Mesenchymal stem cell (in vitro differentiated cells and primary cell): ENCODE results near the gene BRINP1.

Experiments used
- DNase-seq: peaks from one replicate; pipeline ENCODE4 v3.0.0-alpha.2; 2013
- H2AFZ ChIP-seq: one replicate; pipeline ENCODE4 v1.6.1; 2013; ENCODE audit warnings: low read depth, mild to moderate bottlenecking, control low read depth, inconsistent platforms, low read length, moderate library complexity
- H2AK5ac ChIP-seq: 2 replicates; pipeline ENCODE4 v1.6.1; 2013; ENCODE audit warnings: low read length, moderate library complexity, mild to moderate bottlenecking, inconsistent platforms; ENCODE audit not compliant: severe bottlenecking
- H2BK120ac ChIP-seq: one replicate; pipeline ENCODE4 v1.6.1; 2013; ENCODE audit warnings: low read depth, mild to moderate bottlenecking, inconsistent platforms, low read length, moderate library complexity
- H2BK12ac ChIP-seq, 2 experiments: one replicate each; pipeline ENCODE4 v1.6.1; 2013; ENCODE audit warnings: inconsistent platforms in 2 of 2, low read length in 2 of 2, mild to moderate bottlenecking in 2 of 2, moderate library complexity in 2 of 2, control low read depth in 1 of 2
- H2BK15ac ChIP-seq: one replicate; pipeline ENCODE4 v1.6.1; 2013; ENCODE audit warnings: mild to moderate bottlenecking, low read depth, inconsistent platforms; ENCODE audit not compliant: poor library complexity, severe bottlenecking
- H2BK5ac ChIP-seq: 2 replicates; pipeline ENCODE4 v1.6.1; 2013; ENCODE audit warnings: low read depth, mild to moderate bottlenecking, low read length, control low read depth, inconsistent platforms; ENCODE audit not compliant: poor library complexity, severe bottlenecking
- H3K14ac ChIP-seq, 2 experiments: one replicate each; pipeline ENCODE4 v1.6.1; 2013; ENCODE audit warnings: inconsistent platforms in 2 of 2, low read length in 2 of 2, control low read depth in 1 of 2, mild to moderate bottlenecking in 1 of 2, moderate library complexity in 1 of 2
- H3K18ac ChIP-seq, 2 experiments: one replicate each; pipeline ENCODE4 v1.6.1; 2013; ENCODE audit warnings: inconsistent platforms in 2 of 2, low read length in 2 of 2, control low read depth in 1 of 2, low read depth in 1 of 2, mild to moderate bottlenecking in 1 of 2
- H3K23ac ChIP-seq, 2 experiments: one replicate each; pipeline ENCODE4 v1.6.1; 2013; ENCODE audit warnings: inconsistent platforms in 2 of 2, low read length in 2 of 2, mild to moderate bottlenecking in 2 of 2, moderate library complexity in 2 of 2, control low read depth in 1 of 2
- H3K27ac ChIP-seq: 2 replicates; pipeline ENCODE4 v1.5.1; 2013; ENCODE audit warnings: mild to moderate bottlenecking, moderate library complexity, low read length, control low read depth, inconsistent platforms; ENCODE audit not compliant: poor library complexity, severe bottlenecking
- H3K27me3 ChIP-seq, 2 experiments: 2 replicates each; pipeline versions ENCODE4 v1.6.1 to v1.7.0; 2013; ENCODE audit warnings: low read length in 2 of 2, mild to moderate bottlenecking in 2 of 2, moderate library complexity in 2 of 2, control low read depth in 1 of 2, inconsistent platforms in 1 of 2; ENCODE audit not compliant: control insufficient read depth in 1 of 2, insufficient read depth in 1 of 2
- H3K36me3 ChIP-seq, 2 experiments: 2 replicates each; pipeline versions ENCODE4 v1.6.1 to v1.7.0; 2013; ENCODE audit warnings: low read length in 2 of 2, control low read depth in 1 of 2, inconsistent platforms in 1 of 2, low read depth in 1 of 2, mild to moderate bottlenecking in 1 of 2; ENCODE audit not compliant: insufficient read depth in 2 of 2, control insufficient read depth in 1 of 2
- H3K4ac ChIP-seq, 2 experiments: one replicate each; pipeline ENCODE4 v1.6.1; 2013; ENCODE audit warnings: inconsistent platforms in 2 of 2, low read length in 2 of 2, mild to moderate bottlenecking in 2 of 2, moderate library complexity in 2 of 2, control low read depth in 1 of 2, low read depth in 1 of 2
- H3K4me1 ChIP-seq: 2 replicates; pipeline ENCODE4 v1.6.1; 2013; ENCODE audit warnings: low read depth, low read length, control low read depth; ENCODE audit not compliant: control insufficient read depth, insufficient read depth
- H3K4me2 ChIP-seq: 2 replicates; pipeline ENCODE4 v1.6.1; 2013; ENCODE audit warnings: low read length, mild to moderate bottlenecking, inconsistent platforms; ENCODE audit not compliant: poor library complexity, severe bottlenecking
- H3K4me3 ChIP-seq, 2 experiments: 2 replicates each; pipeline versions ENCODE4 v1.5.1 to v1.7.0; 2013; ENCODE audit warnings: low read length in 2 of 2, mild to moderate bottlenecking in 2 of 2, control low read depth in 1 of 2, low read depth in 1 of 2; ENCODE audit not compliant: insufficient read depth in 1 of 2
- H3K79me1 ChIP-seq: replicated peaks from 2 replicates; pipeline ENCODE4 v1.6.1; 2013; ENCODE audit warnings: mild to moderate bottlenecking, control low read depth, low read length, inconsistent platforms; ENCODE audit not compliant: poor library complexity, severe bottlenecking
- H3K9ac ChIP-seq: 2 replicates; pipeline ENCODE4 v1.7.0; 2013; ENCODE audit warnings: mild to moderate bottlenecking, low read length, moderate library complexity
- H3K9me3 ChIP-seq: 2 replicates; pipeline ENCODE4 v1.7.0; 2013; ENCODE audit warnings: mild to moderate bottlenecking, low read length; ENCODE audit not compliant: control insufficient read depth
- H4K8ac ChIP-seq: one replicate; pipeline ENCODE4 v1.6.1; 2013; ENCODE audit warnings: inconsistent platforms, mild to moderate bottlenecking, low read length, moderate library complexity
- H4K91ac ChIP-seq: one replicate; pipeline ENCODE4 v1.6.1; 2013; ENCODE audit warnings: mild to moderate bottlenecking, low read length, inconsistent platforms
- WGBS: methylation state at CpG from one replicate; pipeline ENCODE4 v1.1.7; 2013; ENCODE audit warnings: mixed read lengths; 5-methylcytosine and 5-hydroxymethylcytosine counted together

The BRINP1 gene

GRCh38 chr9:119313846-119314245 is 55.4 kb downstream of the BRINP1 start:
- peaks cover 0 to 31% of the 10 kb centered on the region in 2 experiments for H3K36me3 ChIP-seq
- H3K27me3 ChIP-seq: no peaks in the 10 kb centered on the region
- DNase-seq: no peak

DNA sequence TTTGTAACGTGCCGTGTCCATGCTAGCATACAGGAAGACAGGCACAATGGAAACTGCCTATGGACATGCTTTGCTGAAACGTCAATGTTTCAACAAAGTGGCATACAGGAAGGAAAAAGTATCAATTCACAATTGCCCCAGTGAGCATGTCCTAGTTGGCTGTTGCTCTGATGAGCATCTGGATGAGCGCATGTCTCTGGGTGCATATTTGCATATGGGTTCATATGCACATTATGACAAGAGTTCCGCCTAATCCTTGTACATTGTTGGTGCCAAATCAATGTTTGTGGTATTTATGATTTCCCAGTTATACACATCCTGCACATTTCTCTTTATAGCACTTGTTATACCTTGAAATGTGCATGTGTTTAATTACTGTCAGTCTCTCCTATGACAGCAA is 58.5 kb downstream of the BRINP1 start:
- no peak overlapping the region for H2AFZ ChIP-seq
- no peak overlapping the region for H3K23ac ChIP-seq
- H2BK120ac ChIP-seq: no peak overlapping the region
- no peak overlapping the region for H2BK15ac ChIP-seq
- H3K79me1 ChIP-seq: no peaks in the 10 kb centered on the region
- no peak overlapping the region for H2BK5ac ChIP-seq
- H3K14ac ChIP-seq: no peak overlapping the region
- no peak overlapping the region for H3K4me3 ChIP-seq
- H3K9me3 ChIP-seq: no peaks in the 10 kb centered on the region
- no peak overlapping the region for H3K27ac ChIP-seq
- no peaks in the 10 kb centered on the region for H3K27me3 ChIP-seq
- no peak overlapping the region for H4K91ac ChIP-seq
- no peak overlapping the region for H2AK5ac ChIP-seq
- no peak overlapping the region for H3K18ac ChIP-seq
- DNase-seq: no peak
- H3K4ac ChIP-seq: no peak overlapping the region
- H3K4me2 ChIP-seq: no peak overlapping the region
- H2BK12ac ChIP-seq: no peak overlapping the region
- H3K9ac ChIP-seq: no peak overlapping the region
- peaks cover 0 to 31% of the 10 kb centered on the region in 2 experiments for H3K36me3 ChIP-seq
- no peak overlapping the region for H4K8ac ChIP-seq
- WGBS: 65% methylated on average over 5 of the region's 5 CpGs
- H3K4me1 ChIP-seq: no peaks in the 10 kb centered on the region

More at GRCh38 chr9:119313846-119314245, 55.4 kb downstream of the BRINP1 start:
- no peak overlapping the region for H3K27ac ChIP-seq
- H3K9ac ChIP-seq: no peak overlapping the region
- H3K9me3 ChIP-seq: no peaks in the 10 kb centered on the region
- H3K18ac ChIP-seq: no peak overlapping the region
- no peaks in the 10 kb centered on the region for H3K4me1 ChIP-seq
- no peak overlapping the region for H2BK5ac ChIP-seq
- no peak overlapping the region for H3K23ac ChIP-seq
- H4K91ac ChIP-seq: no peak overlapping the region
- no peak overlapping the region for H2AFZ ChIP-seq
- H2AK5ac ChIP-seq: no peak overlapping the region
- 80% methylated on average over 4 of the region's 4 CpGs for WGBS
- H3K79me1 ChIP-seq: no peaks in the 10 kb centered on the region
- H3K4ac ChIP-seq: no peak overlapping the region
- no peak overlapping the region for H2BK12ac ChIP-seq
- H2BK15ac ChIP-seq: no peak overlapping the region
- no peak overlapping the region for H4K8ac ChIP-seq
- no peak overlapping the region for H3K4me3 ChIP-seq
- no peak overlapping the region for H2BK120ac ChIP-seq
- H3K14ac ChIP-seq: no peak overlapping the region
- H3K4me2 ChIP-seq: no peak overlapping the region

DNA sequence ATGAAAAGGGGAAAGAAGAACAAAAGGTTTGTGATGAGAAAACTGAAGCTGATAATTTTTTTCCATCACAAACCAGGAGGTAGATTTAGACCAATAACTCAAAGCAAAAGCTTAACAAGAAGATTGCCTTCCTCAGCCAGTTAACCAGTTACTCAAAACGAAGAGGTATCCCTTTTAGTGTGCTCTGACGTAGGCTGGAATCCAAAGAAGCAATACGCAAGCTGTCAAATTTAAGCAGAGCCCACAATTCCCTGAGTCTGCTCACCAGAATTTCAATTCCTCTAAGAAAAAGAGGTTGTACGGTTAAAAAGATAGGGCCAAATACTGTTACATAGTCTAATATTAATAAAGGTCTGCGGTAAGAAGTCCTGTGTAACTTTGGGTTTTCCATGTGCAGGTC is 61.8 kb downstream of the BRINP1 start:
- no peak for DNase-seq
- Histone ChIP-seq H3K27ac (no peak overlapping the region), H2BK5ac (no peak overlapping the region), H3K4me2 (no peak overlapping the region), H3K9me3 (no peaks in the 10 kb centered on the region), H3K36me3 (peaks cover 0 to 24% of the 10 kb centered on the region in 2 experiments), H3K27me3 (no peaks in the 10 kb centered on the region), H3K4me3 (no peak overlapping the region), H2BK12ac (no peak overlapping the region), H3K18ac (no peak overlapping the region), H2BK120ac (no peak overlapping the region), H3K9ac (no peak overlapping the region), H3K23ac (no peak overlapping the region), H4K91ac (no peak overlapping the region), H4K8ac (no peak overlapping the region), H3K14ac (no peak overlapping the region), H3K4ac (no peak overlapping the region), H2AFZ (no peak overlapping the region), H3K79me1 (no peaks in the 10 kb centered on the region), H3K4me1 (no peaks in the 10 kb centered on the region), H2AK5ac (no peak overlapping the region), H2BK15ac (no peak overlapping the region)
- 56% methylated on average over 2 of the region's 5 CpGs for WGBS

GRCh38 chr9:119304555-119304954 is 64.7 kb downstream of the BRINP1 start:
- Histone ChIP-seq H3K18ac (no peak overlapping the region), H2BK5ac (no peak overlapping the region), H3K4ac (no peak overlapping the region), H3K14ac (no peak overlapping the region), H2AK5ac (no peak overlapping the region), H3K23ac (no peak overlapping the region), H3K4me3 (no peak overlapping the region), H4K91ac (no peak overlapping the region), H4K8ac (no peak overlapping the region), H3K4me2 (no peak overlapping the region), H3K79me1 (no peaks in the 10 kb centered on the region), H3K27ac (no peak overlapping the region), H3K27me3 (no peaks in the 10 kb centered on the region), H2BK120ac (no peak overlapping the region), H2BK15ac (no peak overlapping the region), H3K9ac (no peak overlapping the region), H3K36me3 (no peaks in the 10 kb centered on the region), H2AFZ (no peak overlapping the region), H3K4me1 (no peaks in the 10 kb centered on the region), H3K9me3 (no peaks in the 10 kb centered on the region), H2BK12ac (no peak overlapping the region)
- WGBS: 60% methylated on average over 3 of the region's 3 CpGs
- DNase-seq: no peak
